Measurements from ENCODE around the gene ACTG1. TPM values are rescaled to one million over a fixed set of nuclear protein-coding genes. Genes with fewer than 3 reads are reported as not detected.
A peak's percentile ranks its signal among the peaks of the same experiment; 100 is the strongest.

ACTG1 gene
- total RNA-seq, 1 experiment from 2014 or later = 4,160 TPM

- Histone ChIP-seq H2BK120ac (ENCODE audit: low read depth, low read length, poor library complexity, severe bottlenecking) (no peak overlapping the region), H4K91ac (ENCODE audit: insufficient read length, low read depth, low read length) (no peak overlapping the region), H3K14ac (ENCODE audit: insufficient read depth, low read length) (no peak overlapping the region), H3K4me1 (ENCODE audit: insufficient read depth, low read length) (no peaks in the 10 kb centered on the region), H3K56ac (ENCODE audit: insufficient read length, low read depth, low read length) (no peak overlapping the region), H2BK12ac (ENCODE audit: insufficient read length, low read depth, low read length) (no peak overlapping the region), H3K23me2 (ENCODE audit: insufficient read length, low read depth, low read length, poor library complexity, severe bottlenecking) (peaks cover 5% of the 10 kb centered on the region), H3T11ph (ENCODE audit: low read length) (no peak overlapping the region), H4K5ac (ENCODE audit: insufficient read length, low read depth, low read length) (no peak overlapping the region), H2BK20ac (ENCODE audit: low read depth, low read length, poor library complexity, severe bottlenecking) (no peak overlapping the region), H3K9me3 (ENCODE audit: control insufficient read depth, low read depth, low read length) (no peaks in the 10 kb centered on the region), H4K8ac (replicated peaks; ENCODE audit: insufficient read length, low read depth, low read length) (no peak overlapping the region), H3K79me2 (ENCODE audit: insufficient read depth, low read length) (no peaks in the 10 kb centered on the region), H2BK15ac (ENCODE audit: low read depth, low read length) (no peak overlapping the region), H3K18ac (ENCODE audit: insufficient read length, low read depth, low read length) (peak overlapping the region; percentile 32), H2AK5ac (ENCODE audit: insufficient read length, low read length) (no peak overlapping the region), H3K27ac (ENCODE audit: insufficient read length, low read depth, low read length) (no peak overlapping the region), H3K23ac (ENCODE audit: insufficient read length, low read depth, low read length) (no peak overlapping the region), H4K20me1 (ENCODE audit: control insufficient read depth, insufficient read depth, insufficient read length) (peaks cover 4% of the 10 kb centered on the region), H3K79me1 (ENCODE audit: insufficient read depth, low read depth, low read length, poor library complexity, severe bottlenecking) (no peaks in the 10 kb centered on the region), H3K9ac (ENCODE audit: extremely low read depth, insufficient read length, low read length) (no peak overlapping the region), H2BK5ac (ENCODE audit: insufficient read length, low read length) (no peak overlapping the region), H3K4ac (ENCODE audit: low read depth, low read length) (no peak overlapping the region), H2AFZ (ENCODE audit: low read length) (no peak overlapping the region), H3K4me2 (ENCODE audit: insufficient read depth, insufficient read length, low read length) (peak overlapping the region; percentile 17), H3K27me3 (ENCODE audit: insufficient read depth, low read length) (peaks cover 7% of the 10 kb centered on the region; the same call in 1 of the 2 replicates)
- Mint-ChIP-seq H3K27me3 (ENCODE audit: low read depth) (peaks cover 27% of the 10 kb centered on the region), H3K9me3 (no peaks in the 10 kb centered on the region; a peak in 1 of 5 replicates), H3K4me3 (no peak overlapping the region; a peak in 1 of 5 replicates), H3K4me1 (0 out of 4 replicates have a peak, but pooled peaks cover 5 to 7% of the 10 kb centered on the region in 2 experiments), H3K27ac (no peak overlapping the region; a peak in 1 of 7 replicates), H3K36me3 (ENCODE audit: insufficient read depth in 1 of 3, low read depth in 3 of 3) (peaks cover 5 to 14% (median 8%) of the 10 kb centered on the region in 3 experiments; a peak in 6 of 7 replicates)
- DNase-seq = peak; percentile 94
- peak; percentile 84 for TF ChIP-seq CTCF (conservative IDR thresholded peaks at IDR 0.05)
- WGBS (ENCODE audit: extremely low coverage, insufficient read length, low lambda C conversion rate) = no CpG with 5 or more reads among the region's 17 CpGs
Observed at GRCh38 chr17:81537343-81537855, 24.8 kb upstream of the ACTG1 start.

Data from H9 (cell line).